ENCODE data around the gene KIAA1217.

KIAA1217 gene

DNA sequence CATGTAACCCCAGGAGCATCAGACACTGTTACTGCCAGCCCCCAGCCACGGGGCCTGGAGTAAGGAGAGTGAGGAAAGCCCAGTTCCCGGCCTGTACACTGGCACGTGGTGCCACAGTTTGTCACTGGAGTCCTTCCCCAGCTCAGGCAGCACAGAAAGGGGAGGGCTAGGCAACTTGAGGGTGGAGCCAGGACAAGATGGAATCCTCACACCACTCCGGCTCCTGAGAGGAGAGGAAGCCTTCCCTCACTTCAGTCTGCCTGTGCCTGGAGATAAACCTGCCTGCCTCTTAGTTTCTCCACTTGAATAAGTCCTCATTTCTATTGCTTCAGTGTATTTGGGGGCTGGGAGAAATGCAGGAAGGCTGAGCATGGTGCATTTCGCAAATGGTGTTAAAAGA lies 176.0 kb downstream of the KIAA1217 start:
- TF ChIP-seq, protein P1, sequence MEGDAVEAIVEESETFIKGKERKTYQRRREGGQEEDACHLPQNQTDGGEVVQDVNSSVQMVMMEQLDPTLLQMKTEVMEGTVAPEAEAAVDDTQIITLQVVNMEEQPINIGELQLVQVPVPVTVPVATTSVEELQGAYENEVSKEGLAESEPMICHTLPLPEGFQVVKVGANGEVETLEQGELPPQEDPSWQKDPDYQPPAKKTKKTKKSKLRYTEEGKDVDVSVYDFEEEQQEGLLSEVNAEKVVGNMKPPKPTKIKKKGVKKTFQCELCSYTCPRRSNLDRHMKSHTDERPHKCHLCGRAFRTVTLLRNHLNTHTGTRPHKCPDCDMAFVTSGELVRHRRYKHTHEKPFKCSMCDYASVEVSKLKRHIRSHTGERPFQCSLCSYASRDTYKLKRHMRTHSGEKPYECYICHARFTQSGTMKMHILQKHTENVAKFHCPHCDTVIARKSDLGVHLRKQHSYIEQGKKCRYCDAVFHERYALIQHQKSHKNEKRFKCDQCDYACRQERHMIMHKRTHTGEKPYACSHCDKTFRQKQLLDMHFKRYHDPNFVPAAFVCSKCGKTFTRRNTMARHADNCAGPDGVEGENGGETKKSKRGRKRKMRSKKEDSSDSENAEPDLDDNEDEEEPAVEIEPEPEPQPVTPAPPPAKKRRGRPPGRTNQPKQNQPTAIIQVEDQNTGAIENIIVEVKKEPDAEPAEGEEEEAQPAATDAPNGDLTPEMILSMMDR (IDR thresholded peaks at IDR 0.05; ENCODE audit: low read depth, low read length, missing control alignments): no peak
- DNase-seq (ENCODE audit: extremely low read depth, low read depth): no peak
- no peak overlapping the region for H3K4me3 ChIP-seq (replicated peaks; ENCODE audit: low read depth, low read length)

DNA sequence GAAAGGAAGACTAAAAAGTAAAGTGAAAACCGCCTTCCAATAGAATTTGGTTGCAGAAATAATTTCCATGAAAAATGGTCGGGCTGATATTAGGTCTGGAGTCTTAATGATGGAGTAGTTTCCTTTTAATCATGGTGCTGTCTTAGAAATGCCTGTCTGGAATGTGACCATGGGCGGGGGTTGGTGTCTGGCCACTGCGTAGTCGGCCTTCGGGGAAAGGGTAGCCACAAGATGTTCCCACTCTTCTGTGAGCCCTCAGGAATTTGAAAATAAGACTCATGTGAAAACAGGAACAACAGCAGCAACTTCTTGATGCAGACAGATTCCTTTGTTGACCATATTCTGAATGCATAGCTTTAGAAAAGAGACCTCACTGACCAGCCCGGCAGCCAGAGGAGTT lies 176.8 kb downstream of the KIAA1217 start:
- DNase-seq (ENCODE audit: extremely low read depth, low read depth): no peak
- TF ChIP-seq, protein P1 (IDR thresholded peaks at IDR 0.05; ENCODE audit: low read depth, low read length, missing control alignments): no peak
- no peak overlapping the region for H3K4me3 ChIP-seq (replicated peaks; ENCODE audit: low read depth, low read length)

DNA sequence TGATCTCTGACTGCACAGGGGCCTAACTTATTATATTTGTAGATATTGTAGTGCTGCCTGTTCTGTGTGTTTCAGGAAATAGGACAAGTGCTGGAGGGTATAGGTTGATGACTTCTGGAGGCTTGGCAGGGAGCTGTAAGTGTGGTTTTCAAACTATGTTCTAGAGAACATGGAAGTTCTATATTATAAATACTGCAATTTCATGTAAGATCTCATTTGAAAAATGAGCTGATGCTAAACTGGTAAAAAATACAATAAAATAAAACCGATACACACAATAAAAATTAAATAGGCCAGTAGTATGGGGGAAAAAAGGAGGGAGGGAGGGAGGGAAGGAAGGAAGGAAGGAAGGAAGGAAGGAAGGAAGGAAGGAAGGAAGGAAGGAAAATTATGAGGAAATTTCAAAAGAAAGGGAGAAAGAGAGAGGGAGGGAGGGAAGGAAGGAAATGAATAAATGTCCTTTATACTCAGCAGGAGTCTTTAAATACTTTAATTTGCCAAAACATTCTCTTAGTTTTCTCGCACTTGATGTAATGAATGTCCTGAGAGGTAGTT lies 181.3 kb downstream of the KIAA1217 start:
- no peak for DNase-seq (ENCODE audit: extremely low read depth, low read depth)
- no peak overlapping the region for H3K4me3 ChIP-seq (replicated peaks; ENCODE audit: low read depth, low read length)
- TF ChIP-seq, protein P1 (IDR thresholded peaks at IDR 0.05; ENCODE audit: low read depth, low read length, missing control alignments): no peak

DNA sequence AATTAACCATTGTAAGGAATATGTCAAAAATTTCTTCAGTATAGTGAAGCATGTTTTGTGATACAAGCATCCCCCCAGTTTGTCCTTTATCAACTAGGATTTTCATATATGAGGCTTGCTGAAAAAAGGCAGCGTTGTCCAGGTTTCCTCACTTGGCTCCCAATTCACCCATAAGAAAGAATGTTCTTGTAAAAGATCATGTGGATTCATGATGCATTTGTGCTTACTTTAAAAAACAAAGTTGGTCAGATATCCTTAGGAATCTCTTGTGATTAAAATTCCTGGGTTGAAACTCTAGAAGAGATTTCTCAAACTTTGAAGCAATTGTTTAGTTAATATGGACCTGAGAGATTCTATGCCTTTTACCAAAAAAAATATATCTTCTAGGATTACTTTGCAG lies 181.8 kb downstream of the KIAA1217 start:
- TF ChIP-seq, protein P1 (IDR thresholded peaks at IDR 0.05; ENCODE audit: low read depth, low read length, missing control alignments): no peak
- no peak overlapping the region for H3K4me3 ChIP-seq (replicated peaks; ENCODE audit: low read depth, low read length)
- no peak for DNase-seq (ENCODE audit: extremely low read depth, low read depth)

DNA sequence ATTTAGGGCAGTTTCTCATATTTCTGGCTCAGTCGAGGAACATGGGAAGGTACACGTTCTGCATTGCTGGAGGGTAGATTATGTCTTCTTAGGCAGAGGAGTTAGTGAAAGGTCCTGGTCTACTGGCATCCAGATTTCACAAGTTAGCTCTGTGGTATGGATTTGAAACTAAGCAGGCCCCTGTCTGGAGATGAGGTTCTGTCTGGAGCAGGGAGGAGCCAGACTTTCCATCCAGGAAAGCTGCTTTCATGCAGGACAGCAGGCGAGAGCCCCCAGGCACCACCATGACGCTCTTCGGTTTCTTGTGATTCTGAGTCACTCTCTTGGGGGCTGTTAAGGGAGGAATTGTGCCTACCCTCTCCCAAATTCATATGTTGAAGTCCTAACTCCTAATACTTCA lies 184.3 kb downstream of the KIAA1217 start:
- H3K4me3 ChIP-seq (replicated peaks; ENCODE audit: low read depth, low read length): no peak overlapping the region
- TF ChIP-seq, protein P1 (IDR thresholded peaks at IDR 0.05; ENCODE audit: low read depth, low read length, missing control alignments): no peak
- DNase-seq (ENCODE audit: extremely low read depth, low read depth): no peak

DNA sequence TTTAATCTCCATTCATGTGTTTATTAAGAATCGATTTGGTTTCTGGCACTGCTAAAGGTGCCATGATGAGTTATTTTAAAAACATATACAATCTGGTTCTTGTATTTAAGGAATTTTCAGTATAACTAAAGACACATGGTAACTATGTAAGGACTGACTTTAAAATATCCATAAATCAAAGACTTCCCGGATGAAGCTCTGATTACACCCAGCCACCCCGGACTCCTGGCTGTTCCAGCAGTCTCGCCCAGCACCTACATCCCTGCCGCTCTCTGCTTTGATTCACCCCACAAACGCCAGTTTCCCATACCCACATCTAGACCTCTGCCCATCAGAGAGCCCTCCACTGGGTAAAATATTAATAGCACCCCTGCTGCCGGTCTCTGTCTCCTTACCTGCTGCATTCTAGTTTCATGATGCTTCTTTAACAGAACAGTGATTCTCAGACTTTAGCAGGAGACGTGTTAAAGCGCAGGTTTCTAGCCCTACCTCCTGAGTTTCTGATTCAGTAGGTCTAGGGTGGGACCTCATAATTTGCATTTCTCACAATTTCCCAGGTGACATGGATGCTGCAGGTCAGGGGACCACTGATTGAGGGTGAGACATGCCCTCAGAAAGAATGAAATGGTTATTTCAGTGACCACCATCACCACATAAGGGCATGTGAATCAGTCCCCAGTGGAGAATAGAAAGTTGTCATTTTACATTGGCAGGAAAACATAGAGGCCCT lies 185.7 kb downstream of the KIAA1217 start:
- no peak for DNase-seq (ENCODE audit: extremely low read depth, low read depth)
- TF ChIP-seq, protein P1 (IDR thresholded peaks at IDR 0.05; ENCODE audit: low read depth, low read length, missing control alignments): no peak
- H3K4me3 ChIP-seq (replicated peaks; ENCODE audit: low read depth, low read length): no peak overlapping the region

All from HFF-Myc (cell line).